ENCODE measurements around the gene SNRPB.
"Not testable (repeated sequence)": the region's sequence is repeated elsewhere in the genome, so short reads cannot be mapped to it uniquely, and the experiment has no call there.

The SNRPB gene

GRCh38 chr20:2507875-2508630 is 37.5 kb upstream of the SNRPB start:
- H3K9me3 ChIP-seq (ENCODE audit: control insufficient read depth in 1 of 2, low read length in 2 of 2), result no peaks in the 10 kb centered on the region
- H3K27me3 ChIP-seq (ENCODE audit: control insufficient read depth in 1 of 2, insufficient read depth in 2 of 2, low read length in 2 of 2), result no peaks in the 10 kb centered on the region
- peaks cover 7% of the 10 kb centered on the region in 2 donors for H3K4me1 ChIP-seq (ENCODE audit: control insufficient read depth in 1 of 2, insufficient read depth in 2 of 2, low read length in 2 of 2)
- no peak overlapping the region for H3K27ac ChIP-seq (ENCODE audit: low read depth, low read length)
- peak overlapping the region; percentile 78 to 91 for H3K4me3 ChIP-seq (ENCODE audit: low read depth in 1 of 2, low read length in 2 of 2)
- no peaks in the 10 kb centered on the region for H3K36me3 ChIP-seq (ENCODE audit: control insufficient read depth in 1 of 2, insufficient read depth in 2 of 2, low read length in 2 of 2)
- peak overlapping the region; percentile 75 to 87 for H3K9ac ChIP-seq (ENCODE audit: low read depth in 1 of 2, low read length in 2 of 2)

GRCh38 chr20:2507464-2507863 is 36.9 kb upstream of the SNRPB start:
- Histone ChIP-seq H3K4me1 (ENCODE audit: control insufficient read depth in 1 of 2, insufficient read depth in 2 of 2, low read length in 2 of 2) (peaks cover 7% of the 10 kb centered on the region in 2 donors), H3K9me3 (ENCODE audit: control insufficient read depth in 1 of 2, low read length in 2 of 2) (no peaks in the 10 kb centered on the region), H3K27me3 (ENCODE audit: control insufficient read depth in 1 of 2, insufficient read depth in 2 of 2, low read length in 2 of 2) (no peaks in the 10 kb centered on the region), H3K4me3 (ENCODE audit: low read depth in 1 of 2, low read length in 2 of 2) (peak overlapping the region; percentile 78 to 91), H3K27ac (ENCODE audit: low read depth, low read length) (no peak overlapping the region), H3K9ac (ENCODE audit: low read depth in 1 of 2, low read length in 2 of 2) (no peak overlapping the region), H3K36me3 (ENCODE audit: control insufficient read depth in 1 of 2, insufficient read depth in 2 of 2, low read length in 2 of 2) (no peaks in the 10 kb centered on the region)

GRCh38 chr20:2506426-2506825 is 35.8 kb upstream of the SNRPB start:
- H3K36me3 ChIP-seq (ENCODE audit: control insufficient read depth in 1 of 2, insufficient read depth in 2 of 2, low read length in 2 of 2); H3K9ac ChIP-seq (ENCODE audit: low read depth in 1 of 2, low read length in 2 of 2); H3K4me1 ChIP-seq (ENCODE audit: control insufficient read depth in 1 of 2, insufficient read depth in 2 of 2, low read length in 2 of 2); H3K27me3 ChIP-seq (ENCODE audit: control insufficient read depth in 1 of 2, insufficient read depth in 2 of 2, low read length in 2 of 2); H3K27ac ChIP-seq (ENCODE audit: low read depth, low read length); H3K4me3 ChIP-seq (ENCODE audit: low read depth in 1 of 2, low read length in 2 of 2); H3K9me3 ChIP-seq (ENCODE audit: control insufficient read depth in 1 of 2, low read length in 2 of 2): not testable (repeated sequence)

GRCh38 chr20:2504803-2505202 is 34.2 kb upstream of the SNRPB start:
- not testable (repeated sequence) for H3K4me1 ChIP-seq (ENCODE audit: control insufficient read depth in 1 of 2, insufficient read depth in 2 of 2, low read length in 2 of 2); H3K4me3 ChIP-seq (ENCODE audit: low read depth in 1 of 2, low read length in 2 of 2); H3K27ac ChIP-seq (ENCODE audit: low read depth, low read length); H3K9ac ChIP-seq (ENCODE audit: low read depth in 1 of 2, low read length in 2 of 2); H3K27me3 ChIP-seq (ENCODE audit: control insufficient read depth in 1 of 2, insufficient read depth in 2 of 2, low read length in 2 of 2); H3K36me3 ChIP-seq (ENCODE audit: control insufficient read depth in 1 of 2, insufficient read depth in 2 of 2, low read length in 2 of 2); H3K9me3 ChIP-seq (ENCODE audit: control insufficient read depth in 1 of 2, low read length in 2 of 2)

GRCh38 chr20:2502808-2503384 is 32.3 kb upstream of the SNRPB start:
- not testable (repeated sequence) for H3K9me3 ChIP-seq (ENCODE audit: control insufficient read depth in 1 of 2, low read length in 2 of 2); H3K9ac ChIP-seq (ENCODE audit: low read depth in 1 of 2, low read length in 2 of 2); H3K4me3 ChIP-seq (ENCODE audit: low read depth in 1 of 2, low read length in 2 of 2); H3K4me1 ChIP-seq (ENCODE audit: control insufficient read depth in 1 of 2, insufficient read depth in 2 of 2, low read length in 2 of 2); H3K27ac ChIP-seq (ENCODE audit: low read depth, low read length); H3K27me3 ChIP-seq (ENCODE audit: control insufficient read depth in 1 of 2, insufficient read depth in 2 of 2, low read length in 2 of 2)
- H3K36me3 ChIP-seq (ENCODE audit: control insufficient read depth in 1 of 2, insufficient read depth in 2 of 2, low read length in 2 of 2), result peaks cover 6 to 23% of the 10 kb centered on the region in 2 donors

GRCh38 chr20:2485661-2486060 is 15.1 kb upstream of the SNRPB start:
- no peaks in the 10 kb centered on the region for H3K27me3 ChIP-seq (ENCODE audit: control insufficient read depth in 1 of 2, insufficient read depth in 2 of 2, low read length in 2 of 2)
- peaks cover 32 to 58% of the 10 kb centered on the region in 2 donors for H3K36me3 ChIP-seq (ENCODE audit: control insufficient read depth in 1 of 2, insufficient read depth in 2 of 2, low read length in 2 of 2)
- no peak overlapping the region for H3K9ac ChIP-seq (ENCODE audit: low read depth in 1 of 2, low read length in 2 of 2)
- H3K4me1 ChIP-seq (ENCODE audit: control insufficient read depth in 1 of 2, insufficient read depth in 2 of 2, low read length in 2 of 2), result no peaks in the 10 kb centered on the region
- H3K9me3 ChIP-seq (ENCODE audit: control insufficient read depth in 1 of 2, low read length in 2 of 2), result peaks cover 0 to under 1% of the 10 kb centered on the region in 2 donors
- no peak overlapping the region for H3K4me3 ChIP-seq (ENCODE audit: low read depth in 1 of 2, low read length in 2 of 2)
- H3K27ac ChIP-seq (ENCODE audit: low read depth, low read length), result no peak overlapping the region

GRCh38 chr20:2485080-2485479 is 14.5 kb upstream of the SNRPB start:
- Histone ChIP-seq H3K4me1 (ENCODE audit: control insufficient read depth in 1 of 2, insufficient read depth in 2 of 2, low read length in 2 of 2) (no peaks in the 10 kb centered on the region), H3K27me3 (ENCODE audit: control insufficient read depth in 1 of 2, insufficient read depth in 2 of 2, low read length in 2 of 2) (no peaks in the 10 kb centered on the region), H3K36me3 (ENCODE audit: control insufficient read depth in 1 of 2, insufficient read depth in 2 of 2, low read length in 2 of 2) (peaks cover 32 to 58% of the 10 kb centered on the region in 2 donors), H3K9me3 (ENCODE audit: control insufficient read depth in 1 of 2, low read length in 2 of 2) (peaks cover 0 to 5% of the 10 kb centered on the region in 2 donors), H3K4me3 (ENCODE audit: low read depth in 1 of 2, low read length in 2 of 2) (no peak overlapping the region), H3K9ac (ENCODE audit: low read depth in 1 of 2, low read length in 2 of 2) (no peak overlapping the region), H3K27ac (ENCODE audit: low read depth, low read length) (no peak overlapping the region)

- Histone ChIP-seq H3K27me3 (ENCODE audit: control insufficient read depth in 1 of 2, insufficient read depth in 2 of 2, low read length in 2 of 2) (no peaks in the 10 kb centered on the region), H3K4me3 (ENCODE audit: low read depth in 1 of 2, low read length in 2 of 2) (no peak overlapping the region), H3K9ac (ENCODE audit: low read depth in 1 of 2, low read length in 2 of 2) (no peak overlapping the region), H3K4me1 (ENCODE audit: control insufficient read depth in 1 of 2, insufficient read depth in 2 of 2, low read length in 2 of 2) (no peaks in the 10 kb centered on the region), H3K9me3 (ENCODE audit: control insufficient read depth in 1 of 2, low read length in 2 of 2) (peaks cover 0 to 5% of the 10 kb centered on the region in 2 donors), H3K27ac (ENCODE audit: low read depth, low read length) (no peak overlapping the region), H3K36me3 (ENCODE audit: control insufficient read depth in 1 of 2, insufficient read depth in 2 of 2, low read length in 2 of 2) (peaks cover 32 to 50% of the 10 kb centered on the region in 2 donors)
These were observed 12.9 kb upstream of the SNRPB start for GRCh38 chr20:2483504-2483903.

- Histone ChIP-seq H3K27ac (ENCODE audit: low read depth, low read length) (no peak overlapping the region), H3K9me3 (ENCODE audit: control insufficient read depth in 1 of 2, low read length in 2 of 2) (peaks cover 0 to 5% of the 10 kb centered on the region in 2 donors), H3K27me3 (ENCODE audit: control insufficient read depth in 1 of 2, insufficient read depth in 2 of 2, low read length in 2 of 2) (no peaks in the 10 kb centered on the region), H3K36me3 (ENCODE audit: control insufficient read depth in 1 of 2, insufficient read depth in 2 of 2, low read length in 2 of 2) (peaks cover 25 to 33% of the 10 kb centered on the region in 2 donors), H3K4me3 (ENCODE audit: low read depth in 1 of 2, low read length in 2 of 2) (no peak overlapping the region), H3K4me1 (ENCODE audit: control insufficient read depth in 1 of 2, insufficient read depth in 2 of 2, low read length in 2 of 2) (no peaks in the 10 kb centered on the region), H3K9ac (ENCODE audit: low read depth in 1 of 2, low read length in 2 of 2) (no peak overlapping the region)
These were observed 9.8 kb upstream of the SNRPB start for GRCh38 chr20:2480381-2480780.

- Histone ChIP-seq H3K27me3 (ENCODE audit: control insufficient read depth in 1 of 2, insufficient read depth in 2 of 2, low read length in 2 of 2) (no peaks in the 10 kb centered on the region), H3K27ac (ENCODE audit: low read depth, low read length) (no peak overlapping the region), H3K4me1 (ENCODE audit: control insufficient read depth in 1 of 2, insufficient read depth in 2 of 2, low read length in 2 of 2) (no peaks in the 10 kb centered on the region), H3K36me3 (ENCODE audit: control insufficient read depth in 1 of 2, insufficient read depth in 2 of 2, low read length in 2 of 2) (peaks cover 3 to 5% of the 10 kb centered on the region in 2 donors), H3K9me3 (ENCODE audit: control insufficient read depth in 1 of 2, low read length in 2 of 2) (peaks cover 0 to 5% of the 10 kb centered on the region in 2 donors), H3K9ac (ENCODE audit: low read depth in 1 of 2, low read length in 2 of 2) (no peak overlapping the region), H3K4me3 (ENCODE audit: low read depth in 1 of 2, low read length in 2 of 2) (no peak overlapping the region)
These were observed 6.4 kb upstream of the SNRPB start for GRCh38 chr20:2476742-2477615.

All from duodenal mucosa (tissue), 2 donors.